Measurements from ENCODE around the gene RFPL1. TPM values are rescaled to one million over a fixed set of nuclear protein-coding genes. Genes with fewer than 3 reads are reported as not detected.
"Not testable (repeated sequence)": the region's sequence is repeated elsewhere in the genome, so short reads cannot be mapped to it uniquely, and the experiment has no call there.

RFPL1 gene
- total RNA-seq (2014; rRNA removed; shearing (Covaris generic)) (not detected in 2 replicates), polyA plus RNA-seq (2016; fragmentation: Nextera tagmentation; extraction: Ambion mirVana) (not detected in 2 replicates)
- long read RNA-seq, result 0 reads

GRCh38 chr22:29438283-29438682, at the start of gene RFPL1:
RFPL1 (plus strand) TSS chr22:29438583.
- not testable (repeated sequence) for H3K4me3 Mint-ChIP-seq; H3K27me3 Mint-ChIP-seq (ENCODE audit: insufficient read depth, low read depth, poor library complexity); DNase-seq (ENCODE audit: low spot score); H3K36me3 ChIP-seq (ENCODE audit: insufficient read depth); H3K4me1 Mint-ChIP-seq; H3K79me2 ChIP-seq (replicated peaks; ENCODE audit: insufficient read depth); H3K9me2 ChIP-seq (ENCODE audit: insufficient read depth); H3K27ac ChIP-seq (ENCODE audit: low read depth); H3K36me3 Mint-ChIP-seq (ENCODE audit: low read depth); H3K9me3 Mint-ChIP-seq; H3F3A ChIP-seq (replicated peaks; ENCODE audit: low read depth); H3K27me3 ChIP-seq (ENCODE audit: insufficient read depth); ATAC-seq; H3K27ac Mint-ChIP-seq; H3K4me1 ChIP-seq (ENCODE audit: insufficient read depth); H3K4me2 ChIP-seq; H3K4me3 ChIP-seq; H4K20me1 ChIP-seq (replicated peaks; ENCODE audit: insufficient read depth)
- peak within 1 kb of the TSS; percentile 32; the same call in 1 of the 2 replicates for H2AFZ ChIP-seq

- Histone ChIP-seq H2AFZ (peak overlapping the region; percentile 91), H3K4me3 (peak overlapping the region; percentile 96), H3K27ac (ENCODE audit: low read depth) (no peak overlapping the region), H3K4me1 (ENCODE audit: insufficient read depth) (peaks cover 5% of the 10 kb centered on the region), H3K27me3 (ENCODE audit: insufficient read depth) (no peaks in the 10 kb centered on the region), H3K36me3 (ENCODE audit: insufficient read depth) (no peaks in the 10 kb centered on the region), H4K20me1 (replicated peaks; ENCODE audit: insufficient read depth) (peaks cover 13% of the 10 kb centered on the region), H3K9me2 (ENCODE audit: insufficient read depth) (no peaks in the 10 kb centered on the region), H3K4me2 (peak overlapping the region; percentile 98), H3K79me2 (replicated peaks; ENCODE audit: insufficient read depth) (peaks cover 28% of the 10 kb centered on the region), H3F3A (replicated peaks; ENCODE audit: low read depth) (0 out of 2 replicates have a peak, but pooled peaks cover 3% of the 10 kb centered on the region)
- no peak overlapping the region for H3K27ac Mint-ChIP-seq
- H3K4me3 Mint-ChIP-seq, result peak overlapping the region; percentile 90
- no peaks in the 10 kb centered on the region for H3K9me3 Mint-ChIP-seq
- H3K27me3 Mint-ChIP-seq (ENCODE audit: insufficient read depth, low read depth, poor library complexity), result peaks cover 6% of the 10 kb centered on the region
- ATAC-seq (no peak; the same call in 2 of the 3 replicates), DNase-seq (ENCODE audit: low spot score) (no peak)
- peaks cover 10% of the 10 kb centered on the region for H3K4me1 Mint-ChIP-seq
- H3K36me3 Mint-ChIP-seq (ENCODE audit: low read depth), result no peaks in the 10 kb centered on the region; the same call in 2 of the 3 replicates
- TF ChIP-seq ETS1 (IDR thresholded peaks at IDR 0.05), result no peak
- TF ChIP-seq ZNF114 (CRISPR knock-in tag; IDR thresholded peaks at IDR 0.05), result no peak
- TF ChIP-seq EZH2phosphoT487 (IDR thresholded peaks at IDR 0.05; ENCODE audit: unreplicated experiment), result no peak
- TF ChIP-seq ZNF462 (CRISPR knock-in tag; IDR thresholded peaks at IDR 0.05), result no peak
- no peak for TF ChIP-seq CTCF (conservative IDR thresholded peaks at IDR 0.05; ENCODE audit: low read depth in 2 of 2)
- no peak for TF ChIP-seq ZNF331 (CRISPR knock-in tag; IDR thresholded peaks at IDR 0.05; ENCODE audit: low read depth)
- no peak for TF ChIP-seq REST (IDR thresholded peaks at IDR 0.05; ENCODE audit: unreplicated experiment)
- TF ChIP-seq JUNB (IDR thresholded peaks at IDR 0.05; ENCODE audit: unreplicated experiment), result no peak
- TF ChIP-seq EZH2 (IDR thresholded peaks at IDR 0.05; ENCODE audit: low read depth, unreplicated experiment), result no peak
Measured at GRCh38 chr22:29388759-29389090, 49.7 kb upstream of the RFPL1 start.
